LNCaP clone FGC (cell line): ENCODE measurements around the gene POLRMT.
"Not testable (repeated sequence)": the region's sequence is repeated elsewhere in the genome, so short reads cannot be mapped to it uniquely, and the experiment has no call there.

Experiments used
- DNase-seq: peaks from one replicate; pipeline ENCODE4 v3.0.0-alpha.2; 2011; ENCODE audit warnings: low read depth
- H3K4me3 ChIP-seq: 2 replicates; pipeline ENCODE4 v1.5.1; 2011; ENCODE audit warnings: mild to moderate bottlenecking, low read depth, low read length, control low read depth
- TF ChIP-seq, protein P1 (sequence below): IDR thresholded peaks from 2 replicates; pipeline ENCODE4 v1.5.1; 2012; ENCODE audit warnings: mild to moderate bottlenecking; ENCODE audit not compliant: control insufficient read depth, insufficient read depth; ENCODE audit errors: extremely low read depth

POLRMT gene

DNA sequence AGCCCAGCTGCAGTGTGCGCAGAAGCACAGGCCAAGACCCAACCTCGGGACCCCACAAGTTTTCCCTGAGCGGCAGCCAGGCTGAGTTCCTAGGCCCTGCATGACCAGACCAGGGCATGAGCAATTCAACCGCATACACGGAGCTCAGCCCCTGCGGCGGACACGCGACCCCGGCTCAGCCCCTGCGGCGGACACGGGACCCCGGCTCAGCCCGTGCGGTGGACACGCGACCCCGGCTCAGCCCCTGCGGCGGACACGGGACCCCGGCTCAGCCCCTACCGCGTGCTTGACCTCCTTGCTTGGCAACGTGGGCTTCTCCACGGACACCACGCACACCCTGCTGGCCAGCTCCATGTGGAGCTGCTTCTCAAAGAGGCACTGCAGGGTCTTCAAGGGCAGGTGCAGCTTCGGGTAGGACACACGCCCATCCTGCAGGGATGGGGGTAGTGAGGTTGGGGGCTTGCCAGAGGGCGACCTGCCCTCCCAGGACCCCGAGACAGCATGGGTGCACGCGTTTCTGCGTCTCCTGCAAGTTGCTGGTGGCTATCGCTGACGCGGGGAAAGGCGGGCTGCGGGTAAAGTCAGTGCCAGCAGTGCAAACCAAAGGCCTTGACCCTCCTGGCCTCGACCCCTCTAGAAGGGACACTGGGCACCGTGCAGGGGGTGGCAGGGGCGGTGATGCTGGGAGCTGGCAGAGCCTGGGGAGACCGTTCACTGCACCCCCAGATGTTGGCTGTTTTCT is 10.0 kb downstream of the POLRMT start:
- TF ChIP-seq, protein P1, sequence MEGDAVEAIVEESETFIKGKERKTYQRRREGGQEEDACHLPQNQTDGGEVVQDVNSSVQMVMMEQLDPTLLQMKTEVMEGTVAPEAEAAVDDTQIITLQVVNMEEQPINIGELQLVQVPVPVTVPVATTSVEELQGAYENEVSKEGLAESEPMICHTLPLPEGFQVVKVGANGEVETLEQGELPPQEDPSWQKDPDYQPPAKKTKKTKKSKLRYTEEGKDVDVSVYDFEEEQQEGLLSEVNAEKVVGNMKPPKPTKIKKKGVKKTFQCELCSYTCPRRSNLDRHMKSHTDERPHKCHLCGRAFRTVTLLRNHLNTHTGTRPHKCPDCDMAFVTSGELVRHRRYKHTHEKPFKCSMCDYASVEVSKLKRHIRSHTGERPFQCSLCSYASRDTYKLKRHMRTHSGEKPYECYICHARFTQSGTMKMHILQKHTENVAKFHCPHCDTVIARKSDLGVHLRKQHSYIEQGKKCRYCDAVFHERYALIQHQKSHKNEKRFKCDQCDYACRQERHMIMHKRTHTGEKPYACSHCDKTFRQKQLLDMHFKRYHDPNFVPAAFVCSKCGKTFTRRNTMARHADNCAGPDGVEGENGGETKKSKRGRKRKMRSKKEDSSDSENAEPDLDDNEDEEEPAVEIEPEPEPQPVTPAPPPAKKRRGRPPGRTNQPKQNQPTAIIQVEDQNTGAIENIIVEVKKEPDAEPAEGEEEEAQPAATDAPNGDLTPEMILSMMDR: no peak
- no peak overlapping the region for H3K4me3 ChIP-seq
- DNase-seq: no peak

DNA sequence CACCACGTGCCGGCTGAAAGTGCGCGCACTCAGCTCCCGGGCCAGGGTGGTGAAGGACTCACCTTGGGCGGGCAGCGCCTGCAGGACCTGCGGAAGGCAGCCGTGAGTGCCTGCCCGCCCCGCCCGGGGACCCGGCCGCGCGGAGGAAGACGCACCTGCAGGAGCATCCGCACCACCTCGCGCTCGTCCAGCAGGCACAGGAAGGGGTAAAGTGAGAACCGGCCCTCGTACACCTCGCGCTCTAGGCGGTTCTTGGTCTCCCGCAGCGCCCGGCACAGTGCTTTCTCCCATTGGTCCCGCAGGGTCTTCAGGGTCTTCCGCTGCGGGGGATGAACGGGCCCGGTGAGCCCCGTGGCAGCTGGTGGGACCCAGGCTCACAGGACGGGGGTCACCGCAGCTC is 10.7 kb downstream of the POLRMT start:
- TF ChIP-seq, protein P1: no peak
- no peak overlapping the region for H3K4me3 ChIP-seq
- DNase-seq: no peak

DNA sequence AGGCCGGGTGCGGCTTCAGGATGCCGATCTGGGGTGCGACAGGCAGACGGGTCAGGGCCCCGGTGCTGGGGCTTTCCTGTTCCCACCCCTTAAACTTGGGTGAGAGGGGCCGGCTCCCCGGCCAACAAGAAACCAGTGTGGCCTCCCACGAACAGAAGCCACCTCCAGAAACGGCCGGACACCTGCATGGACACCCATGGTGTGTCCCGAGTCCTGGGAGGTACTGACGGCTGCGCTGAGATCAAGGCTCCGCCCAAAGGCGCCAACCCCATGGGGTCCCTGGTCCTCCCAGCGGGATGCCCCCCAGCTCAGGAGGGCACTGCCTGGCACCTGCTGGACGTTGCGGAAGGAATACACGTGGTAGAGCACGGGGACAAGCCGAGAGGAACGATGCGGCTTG is 11.5 kb downstream of the POLRMT start:
- H3K4me3 ChIP-seq: no peak overlapping the region
- TF ChIP-seq, protein P1: no peak
- no peak for DNase-seq

DNA sequence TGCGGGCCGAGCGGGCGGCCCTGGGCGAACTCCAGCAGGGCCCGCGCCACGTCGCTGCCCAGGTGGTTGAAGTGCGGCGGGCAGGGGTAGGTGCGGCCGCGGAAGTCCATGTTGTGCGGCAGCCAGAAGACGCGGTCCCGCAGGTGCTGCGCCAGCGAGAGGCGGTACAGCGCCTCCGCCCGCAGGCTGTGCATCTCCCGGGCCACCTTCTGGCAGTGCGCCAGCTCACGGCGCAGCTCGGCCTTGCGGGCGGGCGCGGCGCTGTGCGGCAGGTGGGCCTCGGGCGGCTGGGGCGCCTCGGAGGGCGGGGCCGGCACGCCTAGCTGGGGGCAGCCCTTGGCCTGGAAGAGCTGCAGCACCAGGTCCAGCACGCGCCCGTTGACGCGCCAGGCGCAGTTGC is 12.1 kb downstream of the POLRMT start:
- H3K4me3 ChIP-seq, DNase-seq: not testable (repeated sequence)

DNA sequence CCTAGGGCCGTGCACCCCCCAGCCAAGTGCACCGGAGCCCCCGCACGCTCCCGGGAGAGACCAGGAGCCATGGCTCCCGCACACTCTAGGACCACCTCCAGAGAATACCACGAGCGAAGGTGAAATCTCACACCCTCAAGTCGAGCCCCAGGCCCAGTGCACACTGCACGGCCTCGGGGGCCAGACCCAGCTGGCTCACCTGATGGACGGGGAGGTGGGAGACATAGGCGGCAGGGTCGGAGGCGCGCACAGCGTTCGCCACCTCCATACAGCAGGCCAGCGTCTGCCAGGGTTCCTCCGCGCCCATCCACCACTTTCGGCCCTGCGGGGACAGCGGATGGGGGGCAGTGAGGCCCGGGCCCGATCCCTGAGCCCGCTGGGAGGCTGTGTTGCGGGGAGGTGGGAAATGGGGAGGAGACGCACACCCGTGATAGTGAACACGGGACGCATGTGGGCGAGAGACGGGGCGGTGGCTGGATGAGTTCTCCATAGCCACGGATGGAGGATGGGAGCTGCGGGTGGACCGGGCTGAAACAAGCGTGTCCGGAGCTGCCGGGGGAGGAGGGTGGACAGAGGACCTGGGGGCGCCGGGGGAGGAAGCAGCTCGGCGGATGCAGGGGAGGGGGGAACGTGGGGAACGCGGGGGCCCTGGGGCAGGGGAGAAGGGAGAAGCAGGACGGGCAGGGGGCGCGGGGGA is 13.0 kb downstream of the POLRMT start:
- no peak for DNase-seq

DNA sequence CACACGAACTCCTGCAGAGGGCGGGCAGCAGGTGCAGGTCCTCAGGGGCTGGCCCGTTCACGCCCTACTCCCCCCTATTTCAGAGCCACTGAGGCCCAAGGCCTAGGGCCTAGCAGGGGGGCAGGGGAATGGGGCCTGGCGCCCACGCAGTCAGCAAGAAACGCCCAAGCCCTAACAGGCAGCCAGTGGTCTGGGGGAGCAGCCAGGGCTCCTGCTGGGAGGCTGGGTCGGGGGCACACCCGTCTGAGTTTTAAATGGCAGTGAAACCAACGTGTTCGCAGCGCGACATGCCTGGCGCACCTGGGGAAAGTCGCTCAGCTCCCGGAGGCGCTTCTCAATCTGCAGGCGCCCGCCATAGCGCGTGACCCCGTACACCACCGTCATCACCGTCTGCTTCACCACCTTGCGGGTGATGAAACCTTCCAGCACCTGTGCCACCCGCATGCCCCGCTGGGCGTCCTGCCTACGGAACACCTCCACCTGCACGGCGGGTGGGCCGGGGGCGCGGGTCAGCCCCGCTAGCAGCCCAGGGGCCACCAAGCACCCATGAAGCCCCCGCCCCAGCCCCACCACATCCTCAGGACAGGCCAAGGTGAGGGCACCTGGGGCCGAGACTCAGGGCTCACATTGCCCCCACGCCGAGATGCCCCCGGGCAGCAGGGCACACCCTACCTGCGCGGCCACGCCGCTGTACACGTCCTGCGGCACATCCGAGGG is 13.9 kb downstream of the POLRMT start:
- DNase-seq: no peak
- H3K4me3 ChIP-seq: no peak overlapping the region
- TF ChIP-seq, protein P1: no peak

More for the DNA sequence above, 13.0 kb downstream of the POLRMT start:
- TF ChIP-seq, protein P1: no peak
- H3K4me3 ChIP-seq: no peak overlapping the region

DNA sequence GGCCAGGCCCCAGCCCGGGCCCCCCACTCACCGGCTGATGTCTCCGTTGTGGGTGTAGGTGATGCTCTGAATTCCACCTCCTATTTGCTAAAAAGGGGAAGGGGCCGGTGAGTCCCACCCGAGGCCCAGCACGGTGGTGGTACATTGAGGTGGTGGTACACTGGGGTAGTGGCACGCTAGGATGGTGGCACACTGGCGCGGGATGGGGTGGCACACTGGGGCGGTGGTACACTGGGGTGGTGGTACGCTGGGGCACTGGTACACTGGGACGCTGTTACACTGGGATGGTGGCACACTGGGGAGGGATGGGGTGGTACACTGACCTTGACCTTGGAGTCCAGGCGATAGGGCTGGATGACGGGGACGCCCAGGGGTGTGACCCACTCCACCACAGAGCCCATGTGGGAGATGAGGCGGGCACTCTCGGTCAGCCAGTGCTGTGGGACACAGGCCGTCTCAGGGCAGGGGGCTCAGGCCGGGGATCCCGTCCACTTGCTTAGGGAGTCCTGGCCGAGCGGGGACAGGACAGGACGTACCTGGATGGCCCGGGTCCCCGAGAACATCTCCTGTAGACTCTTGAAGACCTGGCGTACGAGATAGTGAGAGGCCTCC is 14.6 kb downstream of the POLRMT start:
- H3K4me3 ChIP-seq: no peak overlapping the region
- TF ChIP-seq, protein P1: no peak
- DNase-seq: no peak
